GM23248 (cell line): ENCODE data around the gene ZNF552.

ENCODE experiments used
- EZH2 ChIP-seq: fragments of 200-600 bp; sonication (generic); IDR thresholded peaks from 2 replicates; pipeline ENCODE4 v1.6.1; 2018; ENCODE audit warnings: antibody characterized with exemption, mild to moderate bottlenecking; ENCODE audit not compliant: insufficient read depth, poor library complexity, severe bottlenecking
- EZH2phosphoT487 ChIP-seq: fragments of 200-600 bp; sonication (generic); IDR thresholded peaks from 2 replicates; pipeline ENCODE4 v1.6.1; 2018; ENCODE audit warnings: antibody characterized with exemption, moderate library complexity, mild to moderate bottlenecking, low read depth; ENCODE audit not compliant: insufficient read depth

- TF ChIP-seq EZH2, result no peak
- no peak for TF ChIP-seq EZH2phosphoT487
These were observed 25.4 kb downstream of the ZNF552 start for GRCh38 chr19:57789288-57789687.
